Brain microvascular endothelial cell (primary cell): ENCODE results near the gene OPTC.

Source experiments
- DNase-seq: peaks from one replicate; pipeline ENCODE4 v3.0.0-alpha.2; 2020
- H3K27ac ChIP-seq: fragments of 250-450 bp; sonication (Bioruptor Pico); 2 replicates; pipeline ENCODE4 v1.5.1; 2020; ENCODE audit warnings: mild to moderate bottlenecking, moderate library complexity
- H3K27me3 ChIP-seq: fragments of 250-450 bp; sonication (Bioruptor Pico); replicated peaks from 2 replicates; pipeline ENCODE4 v1.5.1; 2020; ENCODE audit warnings: mild to moderate bottlenecking
- H3K36me3 ChIP-seq: fragments of 250-450 bp; sonication (Bioruptor Pico); replicated peaks from 2 replicates; pipeline ENCODE4 v1.5.1; 2020; ENCODE audit warnings: mild to moderate bottlenecking
- H3K4me3 ChIP-seq: 2 replicates; pipeline ENCODE4 v1.5.1; 2011; ENCODE audit warnings: low read depth, mild to moderate bottlenecking, control low read depth, low read length, moderate library complexity
- in situ Hi-C: cut with HindIII; loops from 2 replicates; pipeline ENCODE4 v1.10.0; 2017; ENCODE audit warnings: low sequenced_read_pairs, low pct_ligation_motif_present
- TF ChIP-seq, protein P1 (sequence below): IDR thresholded peaks from 2 replicates; pipeline ENCODE4 v1.5.1; 2011; ENCODE audit warnings: low read depth, mild to moderate bottlenecking, moderate library complexity, low read length, control low read depth, inconsistent platforms; ENCODE audit errors: missing control alignments

The OPTC gene

DNA sequence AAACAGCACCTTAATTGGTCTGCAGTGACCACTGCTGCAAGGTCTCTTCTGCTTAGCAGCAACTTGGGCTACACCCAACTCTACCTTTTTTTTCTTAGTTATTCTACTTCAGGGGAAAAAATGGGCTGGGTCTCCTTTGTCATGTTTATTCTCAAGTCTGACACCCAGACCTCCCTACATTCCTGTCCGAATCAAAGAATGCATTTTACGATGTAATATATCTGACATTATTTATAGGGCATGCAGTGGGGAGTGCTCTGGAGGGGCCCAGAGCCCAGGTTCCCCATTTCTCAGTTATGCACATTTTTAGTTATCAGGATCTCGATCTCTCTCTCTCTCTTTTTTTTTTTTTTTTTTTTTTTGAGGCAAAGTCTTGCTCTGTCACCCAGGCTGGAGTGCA lies 50.5 kb downstream of the OPTC start:
- TF ChIP-seq, protein P1, sequence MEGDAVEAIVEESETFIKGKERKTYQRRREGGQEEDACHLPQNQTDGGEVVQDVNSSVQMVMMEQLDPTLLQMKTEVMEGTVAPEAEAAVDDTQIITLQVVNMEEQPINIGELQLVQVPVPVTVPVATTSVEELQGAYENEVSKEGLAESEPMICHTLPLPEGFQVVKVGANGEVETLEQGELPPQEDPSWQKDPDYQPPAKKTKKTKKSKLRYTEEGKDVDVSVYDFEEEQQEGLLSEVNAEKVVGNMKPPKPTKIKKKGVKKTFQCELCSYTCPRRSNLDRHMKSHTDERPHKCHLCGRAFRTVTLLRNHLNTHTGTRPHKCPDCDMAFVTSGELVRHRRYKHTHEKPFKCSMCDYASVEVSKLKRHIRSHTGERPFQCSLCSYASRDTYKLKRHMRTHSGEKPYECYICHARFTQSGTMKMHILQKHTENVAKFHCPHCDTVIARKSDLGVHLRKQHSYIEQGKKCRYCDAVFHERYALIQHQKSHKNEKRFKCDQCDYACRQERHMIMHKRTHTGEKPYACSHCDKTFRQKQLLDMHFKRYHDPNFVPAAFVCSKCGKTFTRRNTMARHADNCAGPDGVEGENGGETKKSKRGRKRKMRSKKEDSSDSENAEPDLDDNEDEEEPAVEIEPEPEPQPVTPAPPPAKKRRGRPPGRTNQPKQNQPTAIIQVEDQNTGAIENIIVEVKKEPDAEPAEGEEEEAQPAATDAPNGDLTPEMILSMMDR, result no peak
- in situ Hi-C loops, result no loop called here
- no peak overlapping the region for H3K4me3 ChIP-seq
- H3K27ac ChIP-seq, result no peak overlapping the region
- no peaks in the 10 kb centered on the region for H3K27me3 ChIP-seq
- H3K36me3 ChIP-seq, result no peaks in the 10 kb centered on the region
- DNase-seq, result no peak

DNA sequence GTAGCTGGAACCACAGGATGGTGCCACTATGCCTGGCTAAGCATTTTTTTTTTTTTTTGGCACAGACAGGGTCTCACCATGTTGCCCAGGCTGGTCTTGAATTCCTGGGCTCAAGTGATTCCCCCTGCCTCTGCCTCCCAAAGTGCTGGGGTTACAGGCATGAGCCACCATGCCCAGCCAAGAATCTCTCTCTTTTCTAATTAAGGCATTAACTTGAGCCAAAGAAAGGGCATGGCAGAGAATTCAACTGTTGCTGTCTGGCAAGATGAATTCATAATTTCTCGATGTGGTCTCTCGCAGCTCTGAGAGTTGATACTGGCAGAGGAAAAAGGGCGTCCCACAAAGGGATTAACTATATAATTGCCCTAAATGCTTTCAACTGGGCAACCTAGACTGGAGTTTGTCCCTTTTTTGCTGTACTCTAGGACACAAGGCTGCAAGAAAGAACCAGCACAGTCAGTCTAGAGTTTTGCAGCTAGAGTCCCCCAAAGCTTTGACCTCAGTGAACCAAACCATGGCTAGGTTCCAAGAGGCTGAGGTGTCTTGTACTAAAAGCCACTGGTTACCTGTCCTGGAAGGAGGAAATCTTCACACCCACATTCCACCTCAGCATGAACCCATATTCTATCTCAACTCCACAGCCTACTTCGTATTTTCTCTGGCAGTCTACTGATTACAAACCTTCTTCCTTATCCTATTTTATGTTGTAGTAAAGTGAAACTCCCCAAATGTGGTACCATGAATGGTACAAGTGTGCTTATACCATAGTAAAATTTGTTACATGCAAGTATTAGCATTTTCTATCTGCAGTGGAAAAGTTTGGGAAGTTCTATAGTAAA lies 51.2 kb downstream of the OPTC start:
- DNase-seq, result no peak
- Histone ChIP-seq H3K27me3 (no peaks in the 10 kb centered on the region), H3K4me3 (no peak overlapping the region), H3K27ac (no peak overlapping the region), H3K36me3 (no peaks in the 10 kb centered on the region)
- TF ChIP-seq, protein P1, result no peak
- in situ Hi-C loops, result no loop called here

DNA sequence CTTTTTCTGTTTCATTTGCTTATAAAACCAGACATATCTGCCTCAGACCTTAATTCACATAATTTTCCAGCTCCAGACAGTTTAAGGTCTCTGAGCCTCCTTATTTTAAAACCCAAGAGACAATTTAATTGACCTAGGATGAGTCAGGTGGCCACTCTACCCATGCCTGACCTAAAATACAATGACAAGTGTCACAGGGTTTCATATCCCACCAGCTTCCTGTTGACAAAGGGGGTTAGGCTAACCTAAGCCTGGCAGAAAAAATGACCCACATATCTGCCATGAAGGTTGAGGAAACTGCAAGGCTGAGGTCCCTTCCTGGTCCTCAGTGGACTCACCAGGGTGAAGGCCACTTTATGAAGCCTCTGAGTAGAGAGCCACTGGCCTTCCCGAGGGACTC lies 52.3 kb downstream of the OPTC start:
- no peak overlapping the region for H3K4me3 ChIP-seq
- no peak overlapping the region for H3K27ac ChIP-seq
- DNase-seq, result no peak
- TF ChIP-seq, protein P1, result no peak
- H3K36me3 ChIP-seq, result no peaks in the 10 kb centered on the region
- in situ Hi-C loops, result no loop called here
- H3K27me3 ChIP-seq, result no peaks in the 10 kb centered on the region

DNA sequence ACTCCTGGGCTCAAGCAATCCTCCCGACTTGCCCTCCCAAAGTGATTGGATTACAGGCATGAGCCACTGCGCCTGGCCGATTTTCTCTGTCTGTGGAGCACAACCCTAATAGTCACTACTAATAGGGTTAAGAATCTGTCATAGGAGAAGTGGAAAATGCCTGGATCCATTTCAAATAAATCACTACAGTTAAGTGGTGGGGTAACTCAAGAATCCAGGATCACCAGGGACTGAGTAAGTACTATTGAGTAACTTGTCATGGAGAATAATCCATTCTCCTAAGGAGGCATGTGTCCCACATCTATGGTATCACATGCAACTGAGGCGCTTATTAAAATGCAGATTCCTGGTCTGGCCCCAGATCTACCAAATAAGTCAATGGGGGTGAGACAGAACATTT lies 53.2 kb downstream of the OPTC start:
- Histone ChIP-seq H3K27me3 (no peaks in the 10 kb centered on the region), H3K4me3 (no peak overlapping the region), H3K27ac (no peak overlapping the region), H3K36me3 (no peaks in the 10 kb centered on the region)
- in situ Hi-C loops, result no loop called here
- TF ChIP-seq, protein P1, result no peak
- DNase-seq, result no peak

DNA sequence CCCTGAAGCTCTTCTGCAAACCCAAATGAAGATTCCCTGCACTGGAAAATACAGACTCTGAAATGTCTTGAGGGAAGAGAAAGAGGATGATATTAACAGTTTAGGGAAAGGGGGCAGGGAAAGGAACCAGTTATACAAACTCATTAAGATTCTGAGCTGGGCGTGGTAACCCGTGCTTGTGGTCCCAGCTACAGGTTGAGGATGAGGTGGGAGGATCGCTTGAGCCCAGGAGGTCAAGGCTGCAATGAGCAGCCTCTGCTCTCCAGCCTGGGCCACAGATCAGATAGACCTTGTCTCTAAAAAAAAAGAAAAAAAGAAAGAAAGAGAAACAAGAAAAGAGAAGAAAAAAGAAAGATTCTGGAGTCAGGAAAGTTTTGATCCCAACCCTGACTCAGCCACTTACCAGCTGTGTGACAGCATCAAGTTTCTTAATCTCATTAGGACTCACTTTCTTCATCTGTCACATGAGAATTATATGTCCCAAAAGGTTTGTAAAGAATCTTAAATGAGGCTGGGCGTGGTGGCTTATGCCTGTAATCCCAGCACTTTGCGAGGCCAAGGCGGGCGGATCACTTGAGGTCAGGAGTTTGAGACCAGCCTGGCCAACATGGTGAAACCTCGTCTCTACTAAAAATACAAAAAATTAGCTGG lies 53.9 kb downstream of the OPTC start:
- TF ChIP-seq, protein P1, result no peak
- in situ Hi-C loops, result no loop called here
- Histone ChIP-seq H3K36me3 (no peaks in the 10 kb centered on the region), H3K4me3 (no peak overlapping the region), H3K27me3 (no peaks in the 10 kb centered on the region), H3K27ac (no peak overlapping the region)
- DNase-seq, result no peak
